HCT116 (cell line): ENCODE measurements around the gene SEL1L3. TPM values are rescaled to one million over a fixed set of nuclear protein-coding genes. Genes with fewer than 3 reads are reported as not detected.

Source experiments
- ATAC-seq: fragments of 200-7000 bp; cut with Tn5 transposase; 2 replicates; pipeline ENCODE4 v1.9.1; 2020; ENCODE audit warnings: mild to moderate bottlenecking, moderate library complexity
- BruUV-seq: library from RNA; stranded (reverse); fragments of 400-500 nt; replicated peaks from 2 replicates; lab custom pipeline; 2021; lab: Mats Ljungman, UMichigan
- CTCF ChIA-PET: fragments of 300-600 bp; sonication (Branson Sonifier 250); formaldehyde crosslinking; loops from one replicate; lab custom pipeline; 2021; ENCODE audit warnings: antibody characterized with exemption; lab: Charles Lee
- POLR2A ChIA-PET: fragments of 300-600, 350-600 bp; sonication (Branson Sonifier 250); formaldehyde crosslinking; loops from one replicate; lab custom pipeline; 2021; ENCODE audit warnings: antibody characterized with exemption; lab: Charles Lee
- RAD21 ChIA-PET, 2 experiments: fragments of 300-600 bp; sonication (Branson Sonifier 250); formaldehyde crosslinking; loops; one replicate each; lab custom pipeline; 2023; ENCODE audit warnings: low total read pairs in 2 of 2; ENCODE audit not compliant: uncharacterized antibody in 2 of 2, unreplicated experiment in 2 of 2, low non-redundant PET in 1 of 2; lab: Charles Lee
- DNase-seq: peaks from one replicate; pipeline ENCODE4 v3.0.0-alpha.2; 2010; ENCODE audit warnings: low read depth, low spot score
- H2AFZ ChIP-seq: fragments of 200-600 bp; shearing (Covaris generic), sonication (generic); 2 replicates; pipeline ENCODE4 v1.6.1; 2017; ENCODE audit warnings: low read depth, mixed run types, mixed read lengths, antibody characterized with exemption, low read length; ENCODE audit not compliant: poor library complexity, severe bottlenecking
- H3K27ac ChIP-seq: 2 replicates; pipeline ENCODE4 v1.5.1; 2012; ENCODE audit warnings: low read depth, low read length
- H3K27me3 ChIP-seq: fragments of 200-600 bp; sonication (generic); 2 replicates; pipeline ENCODE4 v1.6.1; 2016; ENCODE audit warnings: mixed run types, low read length, mixed read lengths; ENCODE audit not compliant: insufficient read depth
- H3K36me3 ChIP-seq, 2 experiments: fragments of 200-500 bp in 1 of 2; fragments of 200-600 bp in 1 of 2; sonication (Bioruptor generic) in 1 of 2; sonication (generic) in 1 of 2; 2 replicates each; pipeline versions ENCODE4 v1.5.1 to v1.6.1; 2014 to 2016; ENCODE audit warnings: low read length in 2 of 2, inconsistent platforms in 1 of 2, mixed read lengths in 1 of 2, mixed run types in 1 of 2; ENCODE audit not compliant: insufficient read depth in 2 of 2, control insufficient read depth in 1 of 2
- H3K4me1 ChIP-seq, 2 experiments: fragments of 200-600 bp in 1 of 2; sonication (generic) in 1 of 2; 2 replicates each; pipeline versions ENCODE4 v1.5.1 to v1.6.1; 2012 to 2017; ENCODE audit warnings: low read length in 2 of 2, inconsistent platforms in 1 of 2, mild to moderate bottlenecking in 1 of 2, mixed read lengths in 1 of 2, mixed run types in 1 of 2, moderate library complexity in 1 of 2; ENCODE audit not compliant: insufficient read depth in 2 of 2, control insufficient read depth in 1 of 2
- H3K4me2 ChIP-seq: fragments of 200-600 bp; sonication (generic); 2 replicates; pipeline ENCODE4 v1.6.1; 2017; ENCODE audit warnings: mixed run types, low read length, mixed read lengths
- H3K4me3 ChIP-seq, 2 experiments: fragments of 200-600 bp in 1 of 2; sonication (generic) in 1 of 2; replicated peaks in 1 of 2; 2 replicates each; pipeline ENCODE4 v1.5.1; 2011 to 2016; ENCODE audit warnings: low read length in 2 of 2, control low read depth in 1 of 2, low read depth in 1 of 2, mild to moderate bottlenecking in 1 of 2, mixed read lengths in 1 of 2, mixed run types in 1 of 2
- H3K79me2 ChIP-seq: fragments of 200-600 bp; sonication (generic); 2 replicates; pipeline ENCODE4 v1.6.1; 2017; ENCODE audit warnings: mild to moderate bottlenecking, mixed run types, low read length, moderate library complexity, mixed read lengths; ENCODE audit not compliant: insufficient read depth
- H3K9ac ChIP-seq: fragments of 200-600 bp; sonication (generic); 2 replicates; pipeline ENCODE4 v1.6.1; 2016; ENCODE audit warnings: low read length, mixed read lengths
- H3K9me2 ChIP-seq: fragments of 200-600 bp; sonication (generic), shearing (Covaris generic); 2 replicates; pipeline ENCODE4 v1.6.1; 2017; ENCODE audit warnings: mixed run types, mild to moderate bottlenecking, moderate library complexity; ENCODE audit not compliant: insufficient read depth
- H3K9me3 ChIP-seq, 2 experiments: fragments of 200-500 bp in 1 of 2; fragments of 200-600 bp in 1 of 2; sonication (Bioruptor generic) in 1 of 2; sonication (generic) in 1 of 2; 2 replicates each; pipeline ENCODE4 v1.6.1; 2014 to 2017; ENCODE audit warnings: low read length in 2 of 2, mixed read lengths in 2 of 2, inconsistent platforms in 1 of 2, low read depth in 1 of 2, mild to moderate bottlenecking in 1 of 2, mixed run types in 1 of 2, moderate library complexity in 1 of 2; ENCODE audit not compliant: control insufficient read depth in 1 of 2, insufficient read depth in 1 of 2
- H4K20me1 ChIP-seq: fragments of 200-600 bp; sonication (generic), shearing (Covaris generic); 2 replicates; pipeline ENCODE4 v1.6.1; 2017; ENCODE audit warnings: mixed run types, mild to moderate bottlenecking, moderate library complexity; ENCODE audit not compliant: insufficient read depth
- ATF3 ChIP-seq: IDR thresholded peaks from 2 replicates; pipeline ENCODE4 v1.6.1; 2012
- CEBPB ChIP-seq: IDR thresholded peaks from 2 replicates; pipeline ENCODE4 v1.6.1; 2012; ENCODE audit warnings: low read depth
- EGR1 ChIP-seq: IDR thresholded peaks from 2 replicates; pipeline ENCODE4 v1.6.1; 2012; ENCODE audit warnings: low read depth
- ELF1 ChIP-seq: IDR thresholded peaks from 2 replicates; pipeline ENCODE4 v1.6.1; 2012; ENCODE audit warnings: low read depth, borderline replicate concordance
- EZH2 ChIP-seq: fragments of 200-600 bp; sonication (generic); IDR thresholded peaks from 2 replicates; pipeline ENCODE4 v1.6.1; 2017; ENCODE audit warnings: antibody characterized with exemption, mixed run types
- EZH2phosphoT487 ChIP-seq: fragments of 200-600 bp; IDR thresholded peaks from 2 replicates; pipeline ENCODE4 v1.6.1; 2018; ENCODE audit warnings: antibody characterized with exemption, borderline replicate concordance
- JUND ChIP-seq: IDR thresholded peaks from 2 replicates; pipeline ENCODE4 v1.6.1; 2012
- POLR2A ChIP-seq: IDR thresholded peaks from 2 replicates; pipeline ENCODE4 v1.7.0; 2011; ENCODE audit warnings: borderline replicate concordance; ENCODE audit not compliant: insufficient read depth, insufficient read length; ENCODE audit errors: extremely low read depth
- RAD21 ChIP-seq: IDR thresholded peaks from 2 replicates; pipeline ENCODE4 v1.6.1; 2012; ENCODE audit warnings: low read depth, mild to moderate bottlenecking
- REST ChIP-seq: IDR thresholded peaks from 2 replicates; pipeline ENCODE4 v1.6.1; 2012; ENCODE audit warnings: low read depth
- SIN3A ChIP-seq: IDR thresholded peaks from 2 replicates; pipeline ENCODE4 v1.6.1; 2012; ENCODE audit warnings: low read depth
- SP1 ChIP-seq: IDR thresholded peaks from 2 replicates; pipeline ENCODE4 v1.6.1; 2012; ENCODE audit warnings: low read depth
- SRF ChIP-seq: IDR thresholded peaks from 2 replicates; pipeline ENCODE4 v1.6.1; 2012; ENCODE audit warnings: low read depth
- TCF7L2 ChIP-seq: IDR thresholded peaks from 2 replicates; pipeline ENCODE4 v1.7.0; 2011; ENCODE audit warnings: borderline replicate concordance, inconsistent platforms; ENCODE audit not compliant: insufficient read depth, insufficient read length; ENCODE audit errors: extremely low read depth
- YY1 ChIP-seq: IDR thresholded peaks from 2 replicates; pipeline ENCODE4 v1.6.1; 2011; ENCODE audit warnings: low read length, low read depth, moderate library complexity, mild to moderate bottlenecking; ENCODE audit not compliant: insufficient replicate concordance; ENCODE audit errors: extremely low read depth
- ZNF274 ChIP-seq: fragments of 200-500 bp; sonication (Bioruptor generic); IDR thresholded peaks from 2 replicates; pipeline ENCODE4 v1.6.1; 2014; ENCODE audit warnings: mild to moderate bottlenecking, low read depth, low read length, inconsistent platforms
- intact Hi-C: fragments of 100-400 bp; cut with micrococcal nuclease; formaldehyde crosslinking; loops from 2 replicates; pipeline ENCODE4 v1.10.0; 2022
- total RNA-seq: library from RNA; stranded (reverse); gene quantifications from one replicate; pipeline ENCODE4 v1.2.1, GENCODE V29; 2021; ENCODE audit not compliant: unreplicated experiment
- TF ChIP-seq, protein P1 (sequence below): IDR thresholded peaks from 2 replicates; pipeline ENCODE4 v1.6.1; 2012

SEL1L3 gene
- total RNA-seq, 1 experiment from 2014 or later, result 45.0 TPM

GRCh38 chr4:25805255-25805860 is 57.4 kb downstream of the SEL1L3 start:
- no peak for ATAC-seq

More at GRCh38 chr4:25805255-25805860, 57.4 kb downstream of the SEL1L3 start:
- intact Hi-C loops, result no loop called here
- Histone ChIP-seq H3K27me3 (no peaks in the 10 kb centered on the region), H3K36me3 (peaks cover 2 to 5% of the 10 kb centered on the region in 2 experiments; a peak in 1 of 4 replicates), H4K20me1 (no peaks in the 10 kb centered on the region), H2AFZ (no peak overlapping the region), H3K4me3 (no peak overlapping the region), H3K4me1 (no peaks in the 10 kb centered on the region), H3K4me2 (no peak overlapping the region), H3K79me2 (no peaks in the 10 kb centered on the region), H3K9me3 (no peaks in the 10 kb centered on the region), H3K9ac (no peak overlapping the region), H3K27ac (no peak overlapping the region), H3K9me2 (no peaks in the 10 kb centered on the region)
- RAD21 ChIA-PET, result no interaction called here
- POLR2A ChIA-PET, result interaction anchor here (0.7 kb wide), 1 partner anchor 31 kb away, joined by 3 read pairs; no protein-coding TSS in a partner anchor
- DNase-seq, result no peak
- no TSS peak for BruUV-seq
- no peak for TF ChIP-seq ATF3
- no peak for TF ChIP-seq ELF1
- no peak for TF ChIP-seq RAD21
- TF ChIP-seq POLR2A, result no peak
- TF ChIP-seq EZH2, result no peak
- TF ChIP-seq EZH2phosphoT487, result no peak
- TF ChIP-seq SP1, result no peak
- no peak for TF ChIP-seq ZNF274
- TF ChIP-seq CEBPB, result no peak
- no peak for TF ChIP-seq SRF
- TF ChIP-seq TCF7L2, result no peak
- no peak for TF ChIP-seq EGR1
- TF ChIP-seq JUND, result no peak
- no peak for TF ChIP-seq REST
- TF ChIP-seq YY1, result no peak
- TF ChIP-seq, protein P1, sequence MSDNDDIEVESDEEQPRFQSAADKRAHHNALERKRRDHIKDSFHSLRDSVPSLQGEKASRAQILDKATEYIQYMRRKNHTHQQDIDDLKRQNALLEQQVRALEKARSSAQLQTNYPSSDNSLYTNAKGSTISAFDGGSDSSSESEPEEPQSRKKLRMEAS, result no peak
- no peak for TF ChIP-seq SIN3A
- CTCF ChIA-PET, result interaction anchor here (1.2 kb wide), 1 partner anchor 13 kb away, joined by 4 read pairs; no protein-coding TSS in a partner anchor
